Measurements from ENCODE around the gene CREB5. TPM values are rescaled to one million over a fixed set of nuclear protein-coding genes. Genes with fewer than 3 reads are reported as not detected.

Gene CREB5
- total and polyA plus RNA-seq, 2 of the 8 experiments (the other 6 are each of a cell fraction or from before 2014, with no cell fraction given), result 2.4 to 2.7 TPM

DNA sequence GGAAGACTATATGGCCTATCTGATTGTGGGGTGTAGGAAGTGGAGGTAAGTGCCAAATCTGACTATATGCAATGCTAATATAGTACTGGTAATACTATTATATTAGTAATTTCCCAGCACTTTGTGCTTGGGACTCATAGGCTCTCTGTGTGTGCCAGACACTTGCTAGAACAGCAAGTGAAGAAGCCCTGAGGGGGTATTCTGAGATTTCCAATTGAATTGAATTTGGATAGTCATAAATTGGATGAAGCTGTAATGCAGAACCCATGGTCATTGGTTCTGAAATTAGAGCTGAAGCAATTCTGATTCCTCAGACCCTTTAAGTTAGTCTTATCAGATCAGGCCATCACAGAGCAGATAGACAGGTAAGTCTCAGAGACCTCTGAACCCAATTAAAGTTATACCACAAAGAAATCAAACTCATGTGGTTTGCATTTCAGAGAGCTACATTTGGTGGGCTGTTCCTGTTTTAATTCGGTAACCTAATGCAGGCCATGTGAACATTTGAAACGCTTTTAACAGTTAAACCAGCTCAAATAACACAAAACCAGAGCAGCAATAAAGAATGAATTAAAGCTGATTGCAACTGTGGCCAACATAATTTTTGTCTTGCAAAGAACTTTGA is 179.5 kb downstream of the CREB5 start (continued):
- TF ChIP-seq, protein P1, sequence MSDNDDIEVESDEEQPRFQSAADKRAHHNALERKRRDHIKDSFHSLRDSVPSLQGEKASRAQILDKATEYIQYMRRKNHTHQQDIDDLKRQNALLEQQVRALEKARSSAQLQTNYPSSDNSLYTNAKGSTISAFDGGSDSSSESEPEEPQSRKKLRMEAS (IDR thresholded peaks at IDR 0.05), result no peak
- no peak for TF ChIP-seq TAF1 (IDR thresholded peaks at IDR 0.05; ENCODE audit: low read depth, low read length)
- no peak for TF ChIP-seq ZNF274 (IDR thresholded peaks at IDR 0.05; ENCODE audit: borderline replicate concordance, extremely low read depth, low read length)
- TF ChIP-seq RBBP5 (IDR thresholded peaks at IDR 0.05; ENCODE audit: borderline replicate concordance, low read depth, low read length), result no peak
- no peak for TF ChIP-seq NANOG (IDR thresholded peaks at IDR 0.05; ENCODE audit: insufficient read depth, low read depth, low read length, poor library complexity, severe bottlenecking)
- no peak for TF ChIP-seq TCF12 (IDR thresholded peaks at IDR 0.05; ENCODE audit: low read depth, low read length)
- TF ChIP-seq JUN (IDR thresholded peaks at IDR 0.05; ENCODE audit: low read depth, low read length), result no peak
- no peak for TF ChIP-seq EGR1 (IDR thresholded peaks at IDR 0.05; ENCODE audit: borderline replicate concordance, low read depth, low read length)
